Medulla oblongata (tissue), 1 donor: ENCODE data around the gene KATNB1.
"Not testable (repeated sequence)": the region's sequence is repeated elsewhere in the genome, so short reads cannot be mapped to it uniquely, and the experiment has no call there.

ENCODE experiments used
- DNase-seq: peaks from one replicate; pipeline ENCODE4 v3.0.0-alpha.2; 2015; ENCODE audit errors: extremely low spot score

The KATNB1 gene

DNA sequence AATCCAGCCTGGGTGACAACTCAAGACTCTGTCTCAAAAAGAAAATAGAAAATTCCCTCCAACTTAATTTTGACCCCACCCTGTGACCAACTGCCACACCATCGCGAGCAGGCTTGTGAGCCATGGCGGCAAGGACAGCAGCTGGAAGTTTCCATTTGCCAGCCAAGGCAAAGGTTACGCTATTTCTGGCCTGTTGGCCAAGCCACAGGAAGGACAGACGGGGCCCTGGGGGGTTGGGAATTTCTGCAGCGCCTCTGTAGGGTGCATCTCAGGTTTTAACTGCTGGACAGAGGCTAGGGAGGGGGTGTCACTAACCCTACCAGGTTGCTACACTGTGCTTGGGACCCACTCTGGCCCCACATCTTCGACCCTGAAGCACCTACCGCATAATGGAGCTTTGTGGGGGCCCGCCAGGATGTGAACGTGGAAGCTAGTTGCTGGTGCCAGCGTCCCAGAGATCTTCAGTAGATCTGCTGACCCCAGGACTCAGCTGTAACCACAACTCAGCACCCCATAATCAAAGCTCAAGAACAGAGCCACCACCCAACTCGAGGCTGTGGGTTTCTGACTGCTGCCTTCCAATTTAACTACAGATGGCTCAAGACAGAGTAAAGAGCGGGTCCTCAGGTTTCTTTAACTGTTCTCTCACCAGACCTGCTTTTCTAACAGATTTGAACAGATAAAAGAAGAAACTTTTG lies 55.8 kb downstream of the KATNB1 start:
- no peak for DNase-seq

DNA sequence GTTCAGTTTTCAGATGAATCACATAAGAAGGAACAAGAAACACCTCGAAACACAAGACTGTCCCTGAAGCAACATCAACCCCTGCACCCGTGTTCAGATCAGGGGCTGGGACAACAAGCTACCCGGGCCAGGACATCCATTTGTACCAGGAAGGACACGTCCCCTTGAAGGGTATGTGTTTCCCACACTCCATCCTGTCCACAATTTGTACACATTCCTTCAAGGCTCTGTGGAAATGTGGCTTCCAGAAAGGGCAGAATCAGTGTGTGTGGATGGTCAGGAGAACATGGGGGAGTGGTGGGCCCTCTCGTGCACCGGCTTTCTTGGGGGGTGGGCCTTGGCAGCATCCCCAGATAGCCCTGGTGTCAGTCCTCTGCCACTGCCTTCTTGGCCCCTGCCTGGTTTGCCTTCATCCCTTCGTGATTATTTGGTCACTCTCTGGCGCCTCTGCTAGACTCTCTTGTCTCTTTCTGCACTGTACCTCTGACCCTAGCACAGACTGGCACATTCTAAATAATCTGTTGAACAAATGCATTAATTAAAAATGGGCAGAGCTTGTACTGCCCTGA lies 56.4 kb downstream of the KATNB1 start:
- no peak for DNase-seq

GRCh38 chr16:57794849-57795430 lies 59.4 kb downstream of the KATNB1 start:
- no peak for DNase-seq

DNA sequence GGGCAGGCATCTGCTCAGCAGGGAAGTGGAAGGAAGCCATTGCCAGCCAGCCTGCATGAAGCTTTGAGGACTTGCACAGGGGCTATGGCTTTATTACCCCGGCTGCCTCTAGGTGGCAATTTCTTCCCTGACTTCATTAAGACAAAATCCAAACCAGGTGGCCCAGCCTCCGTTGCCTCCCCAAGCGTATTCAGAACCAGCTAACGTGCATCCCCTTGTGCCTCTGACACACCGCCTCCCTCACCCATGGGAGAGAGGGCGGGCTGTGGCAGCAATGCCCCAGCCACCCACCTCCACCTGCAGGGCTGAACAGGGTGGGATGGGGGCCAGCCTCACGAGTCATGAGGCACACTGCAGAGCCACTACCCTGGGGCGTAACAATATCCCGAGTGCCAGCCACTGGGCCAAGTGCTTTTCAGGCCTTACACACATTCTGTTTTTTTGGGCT lies 59.9 kb downstream of the KATNB1 start:
- no peak for DNase-seq

- DNase-seq: not testable (repeated sequence)
These were observed 60.4 kb downstream of the KATNB1 start for GRCh38 chr16:57796014-57796413.

- DNase-seq: no peak
These were observed 61.6 kb downstream of the KATNB1 start for GRCh38 chr16:57797216-57797525.

GRCh38 chr16:57797526-57798266 lies 62.1 kb downstream of the KATNB1 start:
- DNase-seq: no peak

DNA sequence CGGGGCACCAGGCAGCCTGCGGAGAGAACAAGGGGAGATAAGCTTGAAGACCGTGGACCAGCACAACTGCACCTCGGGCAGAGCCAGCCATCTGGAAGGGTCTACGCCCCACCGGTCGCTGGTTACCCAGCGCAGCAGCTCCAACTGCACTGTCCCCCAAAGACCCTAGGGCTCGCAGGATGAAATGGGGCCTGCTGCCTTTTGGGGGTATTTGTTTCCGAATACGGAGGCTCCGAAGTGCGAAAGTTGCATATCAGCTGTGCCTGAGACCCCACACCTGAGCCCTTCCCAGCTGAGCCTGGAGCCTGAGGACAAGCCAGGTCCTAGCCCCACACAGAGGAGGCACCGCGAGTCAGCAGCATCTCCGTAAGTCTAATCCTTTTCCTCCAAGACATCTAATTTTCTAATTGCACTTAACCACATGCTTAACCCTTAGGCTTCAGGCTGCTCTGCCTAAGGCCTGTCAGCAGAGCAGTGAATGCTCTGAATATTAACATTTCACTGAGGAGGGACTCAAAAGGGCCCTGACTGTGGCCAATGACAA lies 62.8 kb downstream of the KATNB1 start:
- no peak for DNase-seq

GRCh38 chr16:57798953-57799599 lies 63.5 kb downstream of the KATNB1 start:
- DNase-seq: no peak

- DNase-seq: peak; percentile 37
These were observed 64.1 kb downstream of the KATNB1 start for GRCh38 chr16:57799600-57800199.

- DNase-seq: no peak
These were observed 64.9 kb downstream of the KATNB1 start for GRCh38 chr16:57800200-57801097.

- no peak for DNase-seq
These were observed 65.7 kb downstream of the KATNB1 start for GRCh38 chr16:57801098-57801808.

DNA sequence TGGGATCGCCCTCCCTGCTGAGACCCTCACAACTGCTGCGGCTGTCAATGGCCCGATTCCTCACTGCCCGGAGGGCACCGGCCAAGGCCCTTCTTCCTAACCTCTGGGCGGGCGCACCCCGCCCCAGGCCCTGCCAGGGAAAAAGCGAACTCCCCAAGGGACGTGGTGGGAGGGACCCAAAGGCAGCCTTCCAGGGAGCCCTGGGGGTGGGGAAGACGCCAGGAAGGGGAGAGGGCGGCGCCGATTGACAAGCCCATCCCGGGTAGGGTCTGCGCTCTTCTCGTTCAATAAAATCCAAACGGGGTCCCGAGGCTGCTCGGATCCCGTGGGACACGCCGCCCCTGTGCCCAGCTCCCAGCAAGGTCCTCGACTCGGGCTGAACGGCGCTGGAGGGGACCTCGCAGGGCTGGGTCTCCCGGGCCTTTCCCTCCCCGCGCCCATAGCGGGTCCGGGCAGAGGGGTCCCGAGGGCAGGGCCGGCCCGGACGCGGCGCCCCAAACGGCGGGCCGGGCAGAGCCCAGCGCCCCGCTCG lies 66.3 kb downstream of the KATNB1 start:
- peak; percentile 37 for DNase-seq

- peak; percentile 83 for DNase-seq
These were observed 67.0 kb downstream of the KATNB1 start, which contains the start of gene KIFC3 for GRCh38 chr16:57802341-57803133. KIFC3 (minus strand) TSS chr16:57802491; CDS start chr16:57798243, 4,248 bp downstream.

DNA sequence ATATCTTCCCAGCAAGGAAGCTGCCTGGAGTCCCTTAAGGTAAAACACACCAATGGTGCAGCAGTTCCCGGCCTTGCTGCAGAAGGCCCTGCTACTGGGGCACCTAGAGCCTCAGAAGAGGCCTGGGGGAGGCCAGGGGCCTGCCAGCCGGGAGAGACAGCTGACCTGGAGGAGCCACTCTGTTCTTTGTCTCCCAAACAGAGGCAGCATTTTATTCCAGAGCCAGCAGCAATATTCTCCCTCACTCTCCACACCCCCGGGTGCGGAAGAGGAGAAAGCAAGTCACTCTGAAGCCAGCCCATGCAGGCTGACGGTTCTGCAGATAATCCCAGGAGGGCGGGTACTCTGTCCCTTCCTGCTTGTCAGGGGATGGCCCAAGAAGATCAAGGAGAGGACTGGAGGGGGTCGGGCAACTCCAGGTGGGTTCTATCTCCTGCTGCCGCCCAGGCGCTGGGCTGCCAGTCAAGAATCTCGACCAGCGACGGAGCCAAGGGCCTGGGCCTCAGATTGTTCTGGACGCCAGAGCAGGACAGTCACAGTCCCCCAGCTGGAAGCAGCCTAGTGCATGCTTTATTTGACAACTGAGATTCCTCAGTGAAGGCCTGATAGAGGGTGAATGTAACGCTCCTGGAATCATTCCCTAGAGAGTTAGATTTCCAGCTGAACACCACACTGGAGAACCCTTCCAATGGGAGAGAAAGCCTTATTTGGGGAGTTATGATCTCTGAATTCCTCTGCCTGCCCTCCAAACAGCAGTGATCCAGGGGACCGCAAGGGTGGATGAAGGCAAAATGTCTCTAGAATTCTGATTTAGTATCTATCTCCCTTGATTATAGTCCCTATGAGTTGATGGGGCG lies 67.8 kb downstream of the KATNB1 start:
- peak; percentile 92 for DNase-seq

GRCh38 chr16:57804111-57804837 lies 68.7 kb downstream of the KATNB1 start:
- peak; percentile 45 for DNase-seq

- DNase-seq: no peak
These were observed 69.6 kb downstream of the KATNB1 start for GRCh38 chr16:57805176-57805575.
